ENCODE results near the gene AGMO.

Gene AGMO

GRCh38 chr7:15602236-15602635 is 40.4 kb upstream of the AGMO start:
- no peak for TF ChIP-seq CTCF (conservative IDR thresholded peaks at IDR 0.05)
- no peak overlapping the region for H3K27ac ChIP-seq

DNA sequence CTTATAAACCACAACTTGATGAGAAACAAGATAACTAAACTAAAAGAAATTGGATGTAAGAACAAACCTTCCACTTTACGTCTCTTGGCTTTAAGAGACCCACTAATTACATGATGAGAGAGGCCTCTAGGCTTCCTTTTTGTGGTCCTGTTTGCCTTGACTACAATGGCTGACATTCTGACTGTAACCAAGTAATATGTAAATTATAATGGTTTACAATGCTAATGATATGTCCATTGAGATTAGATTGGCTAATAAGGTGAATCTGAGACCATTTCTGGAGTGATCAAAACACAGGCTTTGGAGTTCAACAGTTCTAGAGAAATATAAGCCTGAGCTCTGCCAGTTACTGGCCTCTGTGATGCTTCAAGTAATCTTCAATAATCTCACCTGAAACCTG is 39.4 kb upstream of the AGMO start:
- no peak for TF ChIP-seq CTCF (conservative IDR thresholded peaks at IDR 0.05)
- H3K27ac ChIP-seq, result no peak overlapping the region

DNA sequence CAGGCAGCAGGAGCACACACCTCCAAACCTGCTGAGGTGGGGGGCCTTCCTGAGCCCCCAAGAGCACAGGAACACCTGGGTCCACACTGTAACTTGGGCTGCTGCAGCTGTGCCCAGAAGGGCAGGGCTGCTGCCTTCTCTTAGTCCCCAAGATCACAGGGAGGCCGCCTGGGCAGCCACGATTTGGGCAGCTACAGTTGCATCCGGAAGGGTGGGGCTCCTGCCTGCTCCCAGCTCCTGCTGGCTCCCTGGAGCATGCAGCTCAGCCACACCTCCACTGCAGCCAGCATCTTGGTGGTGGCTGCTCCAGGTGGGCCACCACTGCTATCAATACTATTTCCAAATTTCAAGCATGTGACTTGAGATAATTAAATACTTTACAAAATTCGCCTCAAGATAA is 38.5 kb upstream of the AGMO start:
- TF ChIP-seq CTCF (conservative IDR thresholded peaks at IDR 0.05), result no peak
- H3K27ac ChIP-seq, result no peak overlapping the region

GRCh38 chr7:15594461-15594860 is 32.6 kb upstream of the AGMO start:
- no peak overlapping the region for H3K27ac ChIP-seq
- TF ChIP-seq CTCF (conservative IDR thresholded peaks at IDR 0.05), result no peak

DNA sequence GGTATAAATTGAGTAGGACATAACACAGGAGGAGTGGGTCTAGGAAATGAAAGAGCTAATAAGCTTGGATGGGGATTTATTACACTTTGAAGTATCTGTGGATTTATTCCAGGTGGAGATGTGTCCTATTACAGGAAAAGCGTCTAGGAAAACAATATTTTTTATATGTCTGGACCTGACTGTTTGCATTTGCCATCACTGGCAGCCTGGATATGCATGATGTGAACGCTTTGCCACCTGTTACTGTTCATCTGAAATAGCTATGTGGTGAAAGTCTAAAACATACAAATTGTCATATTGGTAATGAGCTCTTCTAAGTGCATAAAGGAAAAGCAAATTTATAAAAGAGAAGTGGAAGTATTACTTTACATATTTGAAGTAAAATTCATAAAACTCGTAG is 31.6 kb upstream of the AGMO start:
- no peak for TF ChIP-seq CTCF (conservative IDR thresholded peaks at IDR 0.05)
- H3K27ac ChIP-seq, result no peak overlapping the region

DNA sequence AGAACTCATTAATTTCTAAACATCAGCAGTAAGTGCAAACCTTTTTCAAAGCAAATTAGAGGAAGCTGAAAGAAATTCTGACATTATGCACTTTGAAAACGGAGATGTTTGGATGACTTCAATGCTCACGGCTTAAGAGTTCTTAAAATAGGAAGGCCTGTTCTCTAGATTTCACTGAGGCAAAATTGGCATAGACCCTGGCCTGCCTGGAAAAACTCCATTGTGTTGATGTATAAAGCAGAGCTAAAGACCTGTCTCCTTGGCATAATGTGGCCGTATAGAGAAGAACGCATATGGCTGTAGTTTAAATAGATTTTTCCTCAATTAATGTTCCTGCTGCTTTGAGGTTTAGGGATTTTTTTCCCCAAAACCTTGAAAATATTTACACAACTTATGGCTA is 24.5 kb upstream of the AGMO start:
- H3K27ac ChIP-seq, result no peak overlapping the region
- no peak for TF ChIP-seq CTCF (conservative IDR thresholded peaks at IDR 0.05)

DNA sequence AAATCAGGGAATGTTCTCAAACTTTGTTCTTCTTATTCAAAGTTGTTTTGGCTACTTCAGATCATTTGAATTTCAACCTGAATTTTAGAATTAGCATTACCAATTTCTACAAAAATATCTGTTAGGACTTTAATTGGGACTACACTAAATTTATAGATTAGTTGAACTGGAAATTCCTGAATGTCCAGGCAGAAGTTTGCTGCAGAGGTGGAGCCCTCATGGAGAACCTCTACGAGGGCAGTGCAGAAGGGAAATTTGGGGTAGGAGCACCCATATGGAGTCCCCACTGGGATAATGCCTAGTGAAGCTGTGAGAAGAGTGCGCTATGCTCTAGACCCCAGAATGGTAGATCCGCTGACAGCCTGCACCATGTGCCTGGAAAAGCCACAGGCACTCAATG is 22.8 kb upstream of the AGMO start:
- no peak for TF ChIP-seq CTCF (conservative IDR thresholded peaks at IDR 0.05)
- no peak overlapping the region for H3K27ac ChIP-seq

DNA sequence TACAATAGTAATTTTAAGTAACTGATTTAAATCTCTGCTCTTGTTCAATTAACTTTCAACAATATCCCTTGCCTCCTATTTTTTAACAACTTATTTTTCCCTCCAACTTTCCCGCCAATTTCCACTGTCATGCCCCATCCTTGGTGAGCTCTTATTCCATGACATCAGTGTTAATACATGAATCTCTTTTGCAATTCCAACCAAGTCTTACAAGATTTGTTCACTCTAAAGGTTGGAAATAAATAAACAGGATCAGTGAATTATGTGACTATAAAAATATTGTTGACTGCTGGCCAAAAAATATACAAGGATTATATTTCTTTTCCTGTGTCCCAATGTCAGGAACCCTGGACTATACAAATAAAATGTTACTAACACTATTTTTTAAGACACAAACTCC is 21.0 kb upstream of the AGMO start:
- no peak for TF ChIP-seq CTCF (conservative IDR thresholded peaks at IDR 0.05)
- no peak overlapping the region for H3K27ac ChIP-seq

All from VCaP (cell line).